Stomach (tissue), 9 donors: Measurements from ENCODE around the gene LARP1B. TPM values are rescaled to one million over a fixed set of nuclear protein-coding genes. Genes with fewer than 3 reads are reported as not detected.
"Not testable (repeated sequence)": the region's sequence is repeated elsewhere in the genome, so short reads cannot be mapped to it uniquely, and the experiment has no call there.

Experiments
- DNase-seq, 2 donors: peaks; one replicate each; pipeline versions ENCODE4 v3.0.0 to v3.0.0-alpha.2; 2013 to 2019
- H3K27ac ChIP-seq, 5 donors: fragments of 200-600 bp in 4 of 5; sonication (generic) in 4 of 5; one replicate each; pipeline ENCODE4 v1.5.1; 2013 to 2019; ENCODE audit warnings: mild to moderate bottlenecking in 1 of 5, moderate library complexity in 1 of 5
- H3K27me3 ChIP-seq, 3 donors: fragments of 200-600 bp; sonication (generic); one replicate each; pipeline ENCODE4 v1.5.1; 2017 to 2019; ENCODE audit warnings: mixed run types in 1 of 3
- H3K36me3 ChIP-seq, 4 donors: fragments of 200-600 bp; sonication (generic); 1 replicate in 3 of 4; 2 replicates in 1 of 4; pipeline ENCODE4 v1.5.1; 2016 to 2019
- H3K4me1 ChIP-seq, 4 donors: fragments of 200-600 bp; sonication (generic); one replicate each; pipeline ENCODE4 v1.5.1; 2016 to 2019
- H3K4me3 ChIP-seq, 4 donors: fragments of 200-600 bp; sonication (generic) in 3 of 4; one replicate each; pipeline ENCODE4 v1.5.1; 2016 to 2019; ENCODE audit warnings: mild to moderate bottlenecking in 1 of 4
- H3K9me3 ChIP-seq, 4 donors: fragments of 200-600 bp; sonication (generic); one replicate each; pipeline ENCODE4 v1.5.1; 2016 to 2019
- CTCF ChIP-seq, 7 experiments: fragments of 450-650 bp in 4 of 7; fragments of 200-600 bp in 3 of 7; sonication (generic) in 3 of 7; IDR thresholded peaks; one replicate each; pipeline ENCODE4 v1.5.1; 2016 to 2019; ENCODE audit warnings: antibody characterized with exemption in 7 of 7, control low read depth in 2 of 7, mild to moderate bottlenecking in 1 of 7
- EP300 ChIP-seq: sonication (generic); formaldehyde crosslinking; IDR thresholded peaks from one replicate; pipeline ENCODE4 v1.6.1; 2017; ENCODE audit warnings: antibody characterized with exemption
- POLR2A ChIP-seq, 4 donors: fragments of 450-650 bp; IDR thresholded peaks; one replicate each; pipeline ENCODE4 v1.6.1; 2016; ENCODE audit warnings: antibody characterized with exemption in 4 of 4, control low read depth in 2 of 4, mild to moderate bottlenecking in 1 of 4, moderate library complexity in 1 of 4
- POLR2AphosphoS5 ChIP-seq, 3 donors: sonication (generic); formaldehyde crosslinking; IDR thresholded peaks; one replicate each; pipeline ENCODE4 v1.6.1; 2016; ENCODE audit warnings: antibody characterized with exemption in 3 of 3
- WGBS, 5 donors: extraction: QIAGEN DNeasy Blood & Tissue Kit in 3 of 5; methylation state at CpG; one replicate each; pipeline versions ENCODE4 v1.1.5 to v1.1.7; 2013 to 2018; 5-methylcytosine and 5-hydroxymethylcytosine counted together
- intact Hi-C: fragments of 100-400 bp; cut with DNase I; formaldehyde crosslinking; loops from one replicate; pipeline ENCODE4 v1.15.1; 2023; ENCODE audit warnings: low total_unique reads
- polyA plus RNA-seq, 3 donors: library from polyadenylated mRNA; stranded (reverse); fragments of 200-250 nt; gene quantifications; one replicate each; pipeline ENCODE4 v1.2.3, GENCODE V29; 2013
- total RNA-seq, 5 donors: library from RNA; depleted of rRNA; stranded (reverse); fragments of >200 nt; gene quantifications; one replicate each; pipeline versions ENCODE4 v1.1.0 to v1.2.3, GENCODE V29; 2014 to 2016
- donor health status: healthy with polysubstance abuse.
- donor health status: Bipolar disorder and iron deficiency.
- donor health status: healthy.

The LARP1B gene
- total and polyA plus RNA-seq, 8 donors: 2.3 to 113 (median 23.3) TPM

- no peaks in the 10 kb centered on the region for H3K27me3 ChIP-seq
- 16 to 45% (median 32%) methylated on average over 1 of the region's 1 CpG for WGBS, 5 donors
- H3K36me3 ChIP-seq: no peaks in the 10 kb centered on the region
- intact Hi-C loops: no loop called here
- DNase-seq: no peak
- no peaks in the 10 kb centered on the region for H3K9me3 ChIP-seq
- H3K4me3 ChIP-seq: no peak overlapping the region
- TF ChIP-seq EP300: no peak
- TF ChIP-seq CTCF (IDR thresholded peaks at IDR 0.05): no peak
- TF ChIP-seq POLR2AphosphoS5 (IDR thresholded peaks at IDR 0.05): no peak
- no peak for TF ChIP-seq POLR2A (IDR thresholded peaks at IDR 0.05)
- H3K27ac ChIP-seq: no peak overlapping the region
- H3K4me1 ChIP-seq: no peaks in the 10 kb centered on the region
These were observed 195.4 kb downstream of the LARP1B start for GRCh38 chr4:128256539-128256938.

GRCh38 chr4:128258166-128258565 lies 197.1 kb downstream of the LARP1B start:
- H3K27ac ChIP-seq, H3K4me3 ChIP-seq, H3K36me3 ChIP-seq, H3K27me3 ChIP-seq, DNase-seq, H3K4me1 ChIP-seq, H3K9me3 ChIP-seq, intact Hi-C loops: not testable (repeated sequence)
- WGBS, 5 donors: 75 to 87% (median 82%) methylated on average over 4 of the region's 4 CpGs

- H3K36me3 ChIP-seq, intact Hi-C loops, H3K27me3 ChIP-seq, H3K27ac ChIP-seq, H3K4me3 ChIP-seq, DNase-seq, H3K4me1 ChIP-seq: not testable (repeated sequence)
- peaks cover 0 to 11% (median 4%) of the 10 kb centered on the region in 4 donors for H3K9me3 ChIP-seq
- WGBS, 5 donors: 50 to 67% (median 51%) methylated on average over 5 of the region's 5 CpGs
These were observed 198.8 kb downstream of the LARP1B start for GRCh38 chr4:128259889-128260288.

Other genes with a start within 250 kb of the LARP1B start
- gene PLK4, start 180.4 kb upstream of the LARP1B start, total RNA-seq: 10 to 100 TPM in 2 of 5 donors, 1 to 10 TPM in 3; 1.2 to 13.8 (median 9.9) TPM
- 1 to 10 TPM; 1.5 to 3.2 (median 2.0) TPM for gene PLK4, start 180.4 kb upstream of the LARP1B start, polyA plus RNA-seq
- gene MFSD8, start 96.1 kb upstream of the LARP1B start, total RNA-seq: 10 to 100 TPM in 3 of 5 donors, 1 to 10 TPM in 2; 1.8 to 65.9 (median 21.0) TPM
- 10 to 100 TPM in 1 of 3 donors, 1 to 10 TPM in 2; 4.0 to 15.8 (median 4.0) TPM for gene MFSD8, start 96.1 kb upstream of the LARP1B start, polyA plus RNA-seq
- 10 to 100 TPM in 4 of 5 donors, 1 to 10 TPM in 1; 9.6 to 27.2 (median 13.4) TPM for gene ABHD18, start 95.9 kb upstream of the LARP1B start, total RNA-seq
- gene ABHD18, start 95.9 kb upstream of the LARP1B start, polyA plus RNA-seq: 1 to 10 TPM; 3.1 to 5.7 (median 3.4) TPM
- gene PGRMC2, start 226.5 kb downstream of the LARP1B start, total RNA-seq: 100 to 1,000 TPM in 1 of 5 donors, 10 to 100 TPM in 3, 1 to 10 TPM in 1; 7.2 to 101 (median 79.4) TPM
- 10 to 100 TPM; 18.4 to 42.1 (median 35.1) TPM for gene PGRMC2, start 226.5 kb downstream of the LARP1B start, polyA plus RNA-seq